Limb (tissue), 2 donors: Measurements from ENCODE around the gene ANKH.
"Not testable (repeated sequence)": the region's sequence is repeated elsewhere in the genome, so short reads cannot be mapped to it uniquely, and the experiment has no call there.

Source experiments
- DNase-seq, 2 donors: peaks; one replicate each; pipeline ENCODE4 v3.0.0-alpha.2; 2016; ENCODE audit errors: extremely low spot score in 2 of 2

Gene ANKH

DNA sequence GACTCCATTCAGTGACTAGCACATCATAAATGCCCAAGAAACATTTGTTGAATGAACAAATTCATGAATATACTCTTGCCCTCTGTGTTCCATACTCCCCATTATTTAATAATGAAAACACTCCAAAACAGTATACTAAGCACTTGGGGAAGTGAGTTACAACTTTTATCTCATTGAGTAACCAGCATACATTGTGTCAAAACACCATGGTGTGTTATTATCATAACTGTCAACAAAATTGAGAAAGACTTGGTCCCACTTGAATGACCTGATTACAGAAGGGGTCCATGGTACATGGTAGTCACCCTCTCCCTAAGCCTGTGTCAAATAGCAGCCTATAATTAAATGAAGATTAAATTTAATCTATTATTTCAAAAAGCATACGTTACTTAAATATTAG lies 16.2 kb downstream of the ANKH start:
- no peak for DNase-seq

DNA sequence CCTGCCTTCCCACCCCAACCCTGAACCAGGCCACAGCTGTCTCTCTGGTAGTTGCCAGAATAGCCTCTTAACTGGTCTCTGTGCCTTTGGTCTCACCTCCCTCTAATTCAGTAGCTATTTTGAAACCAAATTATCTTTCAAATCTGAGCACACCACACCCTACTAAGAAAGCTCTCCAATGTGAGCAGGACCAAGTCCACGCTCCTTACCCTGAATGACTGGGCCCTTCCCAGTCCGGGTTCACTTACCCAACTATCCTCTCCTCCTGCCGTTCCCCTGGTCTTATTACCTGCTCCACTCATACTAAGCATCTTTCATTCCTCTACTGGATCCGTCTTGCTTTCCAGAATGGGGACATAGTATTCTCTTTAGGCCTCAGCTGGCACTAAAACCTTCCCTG lies 16.8 kb downstream of the ANKH start:
- DNase-seq: no peak

DNA sequence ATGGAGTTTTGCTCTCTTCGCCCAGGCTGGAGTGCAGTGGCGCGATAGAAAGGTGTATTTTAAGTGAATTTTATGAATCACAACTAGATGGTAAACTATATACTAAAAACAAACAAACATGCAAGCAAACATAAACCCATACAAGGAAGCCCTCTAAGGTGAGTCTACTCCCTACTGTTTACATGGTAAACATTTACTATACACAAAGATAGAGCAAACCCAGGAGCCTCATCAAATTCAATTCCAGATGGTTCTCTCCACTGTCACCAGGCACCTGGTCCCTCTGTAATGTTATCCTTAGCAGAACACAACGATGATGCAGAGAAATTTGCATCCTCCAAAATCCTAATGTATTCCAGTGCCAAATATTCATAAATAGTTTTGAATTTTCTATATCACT lies 17.9 kb downstream of the ANKH start:
- DNase-seq: no peak

DNA sequence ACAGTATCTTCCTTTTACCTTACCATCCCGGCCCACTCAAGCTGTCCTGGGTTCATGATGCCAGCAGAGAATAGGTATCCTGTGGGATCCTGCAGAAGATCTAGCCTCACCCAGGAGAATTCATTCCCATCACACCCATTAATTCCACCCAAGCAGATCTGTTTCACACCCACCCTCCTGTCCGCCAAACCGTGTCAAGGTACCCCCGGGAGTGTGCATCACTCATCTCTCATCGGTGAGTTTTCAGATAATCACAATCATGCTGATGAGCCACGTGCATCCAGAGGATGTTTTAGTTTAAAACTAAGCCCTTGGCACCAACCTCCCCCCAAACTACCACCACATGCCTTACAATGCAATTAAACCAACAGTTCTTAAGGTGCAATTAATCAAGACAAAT lies 18.8 kb downstream of the ANKH start:
- DNase-seq: no peak

DNA sequence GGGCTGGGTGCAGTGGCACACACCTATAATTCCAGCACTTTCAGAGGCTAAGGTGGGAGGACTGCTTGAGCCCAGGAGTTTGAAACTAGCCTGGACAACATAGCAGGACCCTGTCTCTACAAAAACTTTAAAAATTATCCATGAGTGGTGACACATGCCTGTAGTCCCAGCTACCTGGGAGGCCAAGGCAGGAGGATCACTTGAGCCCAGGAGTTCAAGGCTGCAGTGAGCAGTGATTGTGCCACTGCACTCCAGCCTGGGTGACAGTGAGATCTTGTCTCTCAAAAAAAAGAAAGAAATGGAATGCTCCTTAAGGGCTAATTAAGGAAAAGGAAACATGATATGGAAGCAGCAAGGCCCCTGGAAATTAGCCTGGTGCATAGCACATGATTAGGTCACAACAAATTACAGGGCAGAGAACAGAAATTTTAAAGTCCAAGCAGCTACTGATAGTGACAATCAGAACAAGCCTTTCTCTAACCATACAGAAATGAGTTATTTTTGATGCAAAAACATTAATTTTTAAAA lies 19.5 kb downstream of the ANKH start:
- no peak for DNase-seq

DNA sequence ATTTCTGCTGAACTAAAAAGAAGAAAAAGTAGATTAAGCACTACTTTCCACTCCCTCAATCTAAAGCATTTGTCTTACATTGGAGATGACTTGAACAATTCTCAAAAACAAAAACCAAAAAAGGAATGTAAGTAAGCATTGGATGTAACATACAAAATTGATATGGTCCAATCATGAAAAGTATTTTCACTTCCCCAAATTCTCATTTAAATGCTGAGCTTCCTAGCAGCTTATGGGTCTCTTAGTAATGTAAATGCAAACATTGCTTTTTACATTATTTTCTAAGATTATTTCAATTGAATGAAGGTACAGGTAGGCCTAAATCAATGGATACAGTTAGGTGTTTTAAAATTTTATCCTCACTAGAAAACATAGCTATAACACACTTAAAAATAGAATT lies 20.0 kb downstream of the ANKH start:
- no peak for DNase-seq

DNA sequence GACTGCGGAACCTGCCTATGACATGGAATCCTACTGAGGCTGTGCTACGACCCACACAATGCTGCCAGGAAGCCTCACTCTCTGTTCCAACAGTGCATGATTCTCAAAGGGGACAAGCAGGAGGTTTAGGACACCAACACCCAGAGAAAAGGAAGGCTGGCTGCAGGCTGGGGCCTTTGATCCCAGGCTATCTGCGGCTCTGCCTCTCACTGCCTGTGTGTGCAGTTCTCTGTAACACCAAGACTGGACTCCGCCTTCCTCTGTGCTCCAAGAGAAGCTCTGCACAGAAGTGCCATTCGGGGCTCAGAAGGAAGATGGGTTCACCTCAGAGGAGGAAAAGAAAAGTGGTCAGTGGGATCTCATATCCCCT lies 20.5 kb downstream of the ANKH start:
- DNase-seq: no peak

DNA sequence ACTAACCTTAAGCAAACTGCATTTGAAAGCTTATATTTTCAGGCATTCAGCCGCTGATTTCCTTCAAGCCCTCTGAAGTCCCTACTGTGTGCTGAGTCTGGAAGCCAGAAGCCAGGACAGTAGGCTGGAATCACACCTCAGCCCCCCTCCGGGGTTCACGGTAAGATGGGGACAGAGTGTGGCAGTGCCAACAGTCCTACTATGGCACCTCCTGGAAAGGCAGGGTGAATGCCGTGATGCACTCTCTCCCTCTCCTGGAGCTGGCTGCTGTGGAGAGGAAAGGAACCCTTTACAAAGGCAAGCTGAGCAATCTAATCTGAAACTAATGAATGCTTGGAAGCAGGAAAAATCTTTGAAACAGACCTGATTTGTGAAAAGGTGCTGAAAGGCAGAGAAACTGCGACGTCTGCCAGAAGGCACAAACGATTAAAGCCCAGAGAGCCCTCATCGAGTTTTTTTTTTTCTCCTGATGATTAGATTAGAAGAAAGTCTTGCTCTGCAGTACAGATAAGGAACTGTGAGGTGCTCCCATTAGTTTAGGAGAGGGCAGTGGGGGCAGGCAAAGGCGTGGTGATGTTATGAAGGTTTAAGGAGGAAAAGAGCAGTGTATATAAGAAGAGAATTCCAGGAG lies 21.0 kb downstream of the ANKH start:
- DNase-seq: no peak

DNA sequence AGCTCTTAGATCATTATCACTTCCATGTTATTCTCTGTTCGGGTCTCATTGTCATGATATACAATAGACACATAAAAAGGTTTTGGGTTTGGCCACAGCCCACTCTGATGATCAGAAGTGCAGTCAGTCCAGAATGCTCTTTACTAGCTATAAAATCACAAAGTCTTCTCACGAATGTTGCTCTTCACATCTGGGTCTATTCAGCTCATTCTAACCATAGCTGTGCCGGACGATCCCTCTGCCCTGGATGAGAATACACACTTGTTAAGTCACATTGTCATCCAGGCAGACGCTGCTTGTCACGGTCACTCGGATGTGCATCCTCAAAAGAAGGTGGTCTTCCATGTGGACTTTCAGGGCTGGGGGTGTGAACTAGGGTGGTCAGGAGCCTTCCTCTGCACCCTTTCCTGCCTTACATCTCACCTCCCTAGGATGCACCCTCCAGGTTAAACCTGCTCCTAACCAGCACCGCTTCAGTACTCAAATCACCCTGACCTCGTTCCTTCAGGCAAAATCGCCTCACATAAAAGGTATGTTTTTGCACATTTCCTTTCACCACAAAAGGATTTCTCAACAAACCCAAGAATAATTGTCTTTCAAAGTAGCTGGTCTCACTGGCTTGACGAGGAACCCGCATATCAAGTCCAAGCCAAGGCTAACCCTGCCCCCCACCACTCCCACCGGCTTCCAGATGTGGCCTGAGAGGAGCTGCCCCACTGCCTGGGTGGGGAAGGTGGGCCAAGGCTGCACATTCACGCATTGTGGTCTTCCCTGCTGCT lies 21.9 kb downstream of the ANKH start:
- DNase-seq: no peak

DNA sequence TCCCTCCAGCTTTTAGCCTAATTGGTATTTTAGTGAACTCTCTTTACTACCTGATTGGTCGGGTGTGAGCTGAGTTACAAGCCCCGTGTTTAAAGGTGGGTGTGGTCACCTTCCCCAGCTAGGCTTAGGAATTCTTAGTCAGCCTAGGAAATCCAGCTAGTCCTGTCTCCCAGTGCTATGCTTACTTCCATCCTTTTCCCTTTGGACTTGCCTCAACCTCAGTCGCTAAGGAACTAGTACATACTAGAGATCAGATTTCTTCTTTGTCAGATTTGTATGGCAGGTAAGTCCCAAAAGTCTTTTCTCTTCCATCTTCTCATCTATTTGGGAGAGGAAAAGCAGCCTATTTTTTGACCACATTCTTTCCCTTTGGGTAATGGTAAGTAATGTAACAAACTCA lies 22.6 kb downstream of the ANKH start:
- DNase-seq: not testable (repeated sequence)

DNA sequence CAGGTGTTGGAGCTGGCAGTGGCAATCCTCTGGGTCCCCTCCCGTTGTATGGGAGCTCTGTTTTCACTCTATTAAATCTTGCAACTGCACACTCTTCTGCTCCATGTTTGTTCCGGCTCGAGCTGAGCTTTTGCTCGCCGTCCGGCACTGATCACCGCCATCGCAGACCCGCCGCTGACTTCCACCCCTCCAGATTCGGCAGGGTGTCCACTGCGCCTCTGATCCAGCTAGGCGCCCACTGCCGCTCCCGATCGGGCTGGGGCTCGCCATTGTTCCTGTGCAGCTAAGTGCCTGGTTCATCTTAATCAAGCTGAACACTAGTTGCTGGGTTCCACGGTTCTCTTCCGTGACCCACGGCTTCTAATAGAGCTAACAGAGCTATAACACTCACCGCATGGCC lies 23.2 kb downstream of the ANKH start:
- no peak for DNase-seq

DNA sequence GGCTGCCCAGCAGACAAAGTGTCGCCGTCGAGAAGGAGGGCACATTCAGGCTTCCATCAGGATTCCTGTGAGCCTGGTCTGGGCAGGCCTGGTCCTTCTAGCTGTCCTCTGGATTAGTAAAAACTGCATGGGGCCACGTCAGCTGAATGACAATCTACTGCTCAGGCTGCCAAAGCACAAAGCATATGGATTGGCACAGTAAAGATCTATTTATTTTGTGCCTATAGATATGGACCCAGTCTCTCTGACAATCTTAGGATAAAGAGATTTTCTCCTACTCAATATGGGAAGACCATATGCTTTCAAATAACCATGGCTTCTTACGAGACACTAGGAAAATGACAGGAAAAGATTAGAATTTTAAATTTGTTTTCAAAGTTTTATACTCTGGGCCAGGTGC lies 24.1 kb downstream of the ANKH start:
- DNase-seq: no peak

DNA sequence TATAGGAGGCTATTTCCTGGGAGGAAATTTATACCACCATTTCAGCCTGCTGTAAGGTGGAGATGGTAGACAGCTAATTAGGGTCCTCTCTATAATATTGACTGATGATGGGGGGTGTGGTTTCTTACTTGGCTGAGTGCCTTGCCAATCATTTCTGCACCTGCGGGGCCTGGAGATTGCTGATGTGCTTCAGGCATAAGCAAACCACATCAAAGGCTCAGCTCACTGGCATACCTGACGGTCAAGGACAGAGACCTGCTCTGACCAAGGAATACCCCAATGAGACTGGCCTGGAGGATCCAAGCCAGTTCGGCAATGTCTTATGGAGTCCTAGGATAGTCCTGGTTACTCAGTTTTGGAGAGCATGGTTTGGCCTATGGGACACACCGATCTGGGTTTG lies 29.5 kb downstream of the ANKH start:
- no peak for DNase-seq

DNA sequence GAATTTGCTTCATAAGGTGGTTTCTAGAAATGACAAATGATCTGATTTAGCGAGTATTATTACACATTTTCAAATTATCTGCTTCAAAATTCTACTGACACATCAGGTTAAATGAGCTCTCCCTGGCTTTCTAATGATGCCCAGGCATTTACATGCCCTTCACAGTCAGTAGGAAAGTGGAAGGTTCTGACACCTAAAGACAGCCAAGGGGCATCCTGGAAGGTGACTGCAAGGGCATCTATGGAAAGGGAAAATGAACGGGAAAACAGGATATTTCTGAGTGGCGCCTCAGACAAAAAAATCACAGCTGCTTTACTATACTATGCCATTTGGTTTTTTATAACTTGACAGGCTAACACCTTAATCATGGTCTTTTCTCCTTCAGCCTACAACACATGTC lies 31.0 kb downstream of the ANKH start:
- DNase-seq: no peak

DNA sequence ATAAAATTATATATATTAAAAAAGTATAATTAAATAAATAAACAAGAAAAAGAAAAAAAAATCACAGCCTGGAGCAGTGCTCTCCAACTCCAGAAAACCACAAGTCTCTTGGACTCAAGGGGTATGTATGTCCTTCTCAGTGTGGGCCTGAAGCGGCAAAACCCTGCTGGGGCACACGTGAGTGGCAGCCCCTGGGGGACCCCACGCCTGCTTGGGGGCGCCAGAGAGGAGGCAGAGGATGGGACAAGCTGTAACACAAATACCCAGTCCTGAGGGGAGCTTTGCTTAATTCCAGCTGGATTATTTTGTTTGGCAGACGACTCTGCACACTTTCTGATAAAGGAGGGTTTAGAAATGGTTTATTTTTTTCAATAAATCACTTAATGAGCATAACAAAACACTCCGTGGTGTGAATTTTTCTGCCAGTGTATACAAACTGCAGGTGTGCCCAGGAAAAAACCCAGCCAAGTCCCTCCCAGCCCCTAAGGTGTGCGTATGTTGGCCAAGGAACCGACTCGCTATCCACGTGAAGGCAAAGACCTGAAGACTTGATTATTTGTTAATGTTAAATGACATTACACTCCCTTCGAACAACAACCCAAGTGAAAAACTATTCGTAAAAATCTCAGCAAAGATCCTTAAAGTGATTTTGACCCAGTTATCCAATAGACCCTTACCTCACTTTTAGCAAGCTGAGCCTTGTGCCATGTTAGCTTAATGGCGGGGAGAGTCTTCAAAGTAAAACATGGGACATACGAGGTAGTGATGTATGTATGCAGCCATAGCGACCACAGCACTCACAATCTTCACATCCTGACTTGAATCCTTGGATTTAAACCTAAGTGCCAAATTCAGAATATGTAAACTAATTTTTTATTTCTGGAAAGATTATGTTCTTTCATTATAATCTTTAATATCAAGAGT lies 32.9 kb downstream of the ANKH start:
- DNase-seq: no peak

DNA sequence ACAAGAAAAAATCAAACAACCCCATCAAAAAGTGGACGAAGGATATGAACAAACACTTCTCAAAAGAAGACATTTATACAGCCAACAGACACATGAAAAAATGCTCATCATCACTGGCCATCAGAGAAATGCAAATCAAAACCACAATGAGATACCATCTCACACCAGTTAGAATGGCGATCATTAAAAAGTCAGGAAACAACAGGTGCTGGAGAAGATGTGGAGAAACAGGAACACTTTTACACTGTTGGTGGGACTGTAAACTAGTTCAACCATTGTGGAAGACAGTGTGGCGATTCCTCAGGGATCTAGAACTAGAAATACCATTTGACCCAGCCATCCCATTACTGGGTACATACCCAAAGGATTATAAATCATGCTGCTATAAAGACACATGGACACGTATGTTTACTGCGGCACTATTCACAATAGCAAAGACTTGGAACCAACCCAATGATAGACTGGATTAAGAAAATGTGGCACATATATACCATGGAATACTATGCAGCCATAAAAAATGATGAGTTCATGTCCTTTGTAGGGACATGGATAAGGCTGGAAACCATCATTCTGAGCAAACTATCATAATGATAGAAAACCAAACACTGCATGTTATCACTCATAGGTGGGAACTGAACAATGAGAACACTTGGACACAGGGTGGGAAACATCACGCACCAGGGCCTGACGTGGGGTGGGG lies 34.0 kb downstream of the ANKH start:
- not testable (repeated sequence) for DNase-seq

DNA sequence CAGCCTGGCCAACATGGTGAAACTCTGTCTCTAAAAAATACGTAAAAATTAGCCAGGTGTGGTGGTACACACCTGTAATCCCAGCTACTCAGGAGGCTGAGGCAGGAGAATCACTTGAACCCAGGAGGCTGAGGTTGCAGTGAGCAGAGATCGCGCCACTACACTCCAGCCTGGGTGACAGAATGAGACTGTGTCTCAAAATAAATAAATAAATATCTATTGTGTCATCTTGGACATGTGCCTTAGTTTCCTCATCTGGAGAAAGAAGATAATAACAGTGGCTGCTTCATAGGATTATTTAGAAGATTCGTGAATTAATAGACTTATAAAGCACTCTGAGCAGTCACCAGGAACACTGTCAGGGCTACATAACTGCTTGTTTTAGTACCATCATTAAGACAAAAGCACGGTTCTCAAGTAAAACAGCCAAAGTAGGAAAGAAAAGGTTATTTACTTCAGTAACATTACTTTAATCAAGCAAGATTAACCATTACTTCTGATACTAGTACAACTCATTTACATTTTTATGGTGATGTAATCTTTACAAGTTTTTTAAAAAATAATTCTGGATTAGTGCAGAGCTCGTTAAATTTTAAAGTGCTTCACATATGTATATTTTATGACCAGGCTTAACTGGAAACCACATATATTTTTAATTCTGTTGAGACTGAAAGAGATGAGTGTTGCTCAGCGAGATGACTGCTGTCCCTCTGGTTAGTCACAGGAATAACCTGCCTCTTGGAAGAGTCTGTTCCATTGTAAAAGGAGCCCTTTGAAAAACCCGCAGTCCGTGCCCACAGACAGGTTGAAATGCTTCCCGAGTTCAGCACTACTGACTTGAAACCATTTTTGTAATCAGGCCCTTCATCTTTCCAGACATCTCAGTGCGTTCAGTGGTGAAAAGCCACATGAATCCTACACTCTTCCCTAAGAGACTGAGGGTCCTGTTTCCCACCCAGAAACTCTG lies 36.7 kb downstream of the ANKH start:
- no peak for DNase-seq

DNA sequence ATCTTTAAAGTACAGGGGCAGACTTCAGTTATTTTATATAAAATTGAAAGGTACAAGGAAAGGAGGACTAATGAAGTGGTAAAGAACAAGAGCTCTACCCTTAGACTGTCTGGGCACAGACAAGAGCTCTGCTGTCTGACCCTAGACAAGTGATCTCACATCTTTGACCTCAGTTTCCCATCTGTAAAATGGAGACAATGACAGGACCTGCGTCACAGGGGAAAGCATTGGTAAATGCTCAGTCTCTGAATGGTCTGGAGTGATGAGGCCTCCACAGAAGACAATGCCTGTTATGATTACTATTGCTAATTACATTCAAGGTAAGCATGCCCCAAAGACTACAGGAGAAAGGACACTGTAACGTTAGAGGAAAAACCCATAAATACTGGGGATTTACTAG lies 37.5 kb downstream of the ANKH start:
- DNase-seq: no peak

DNA sequence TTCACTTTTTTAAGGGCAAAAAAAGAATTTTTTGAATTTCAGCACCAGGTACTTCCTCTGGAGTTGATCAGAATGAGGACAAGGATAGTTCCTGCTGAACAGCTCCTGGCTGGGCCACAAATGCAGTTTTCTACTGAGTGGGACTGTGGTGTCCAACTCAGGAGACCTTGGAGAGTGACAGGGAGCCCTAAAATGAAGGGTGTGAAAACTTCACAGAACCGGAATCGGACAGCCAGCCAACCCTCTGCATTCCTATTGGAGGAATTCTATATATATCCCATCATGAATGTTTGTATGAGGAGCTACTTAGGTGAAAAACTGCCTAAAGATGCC lies 40.6 kb downstream of the ANKH start:
- DNase-seq: no peak

DNA sequence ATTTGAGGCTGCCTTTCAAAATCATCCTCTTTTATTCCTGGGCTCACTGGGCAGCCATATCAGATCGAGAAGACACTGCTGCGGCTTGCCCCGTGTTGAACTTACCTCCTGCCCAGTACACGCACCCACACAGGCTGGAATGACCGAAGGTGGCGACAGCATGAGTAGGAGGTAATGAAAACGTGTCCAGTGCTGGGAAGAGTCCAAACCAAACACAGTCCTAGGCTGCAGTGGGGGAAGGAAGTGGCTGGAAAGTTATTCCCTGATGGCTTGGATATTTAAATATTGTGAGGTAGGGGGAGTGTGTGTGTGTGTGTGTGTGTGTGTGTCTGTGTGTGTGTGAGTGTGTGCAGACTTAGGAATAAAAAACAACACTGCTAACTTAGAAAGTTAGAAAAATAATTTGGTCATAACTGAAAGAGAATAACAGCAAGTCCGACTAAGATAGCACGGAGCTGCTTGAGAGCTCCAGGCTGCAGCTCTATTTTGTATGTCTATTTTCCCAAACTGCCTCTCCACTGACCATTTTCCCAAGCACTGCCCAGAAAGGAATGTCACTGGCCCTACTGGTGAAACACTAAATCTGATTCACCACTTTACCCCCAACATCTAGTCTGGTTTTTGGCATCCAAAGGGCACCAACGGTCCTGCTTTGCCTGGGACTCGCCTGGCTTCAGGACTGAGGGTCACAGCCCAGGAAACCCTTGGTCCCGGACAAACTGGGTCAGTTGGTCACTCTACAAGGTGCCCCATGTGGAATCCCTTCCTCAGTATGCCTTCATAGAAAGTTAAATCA lies 41.2 kb downstream of the ANKH start:
- DNase-seq: no peak
